Measurements from ENCODE around the gene LMF2.
"Not testable (repeated sequence)": the region's sequence is repeated elsewhere in the genome, so short reads cannot be mapped to it uniquely, and the experiment has no call there.

Gene LMF2

GRCh38 chr22:50536226-50536625 lies 28.7 kb upstream of the LMF2 start:
- intact Hi-C loops (cut with DNase I), result no loop called here
- no peak for DNase-seq

DNA sequence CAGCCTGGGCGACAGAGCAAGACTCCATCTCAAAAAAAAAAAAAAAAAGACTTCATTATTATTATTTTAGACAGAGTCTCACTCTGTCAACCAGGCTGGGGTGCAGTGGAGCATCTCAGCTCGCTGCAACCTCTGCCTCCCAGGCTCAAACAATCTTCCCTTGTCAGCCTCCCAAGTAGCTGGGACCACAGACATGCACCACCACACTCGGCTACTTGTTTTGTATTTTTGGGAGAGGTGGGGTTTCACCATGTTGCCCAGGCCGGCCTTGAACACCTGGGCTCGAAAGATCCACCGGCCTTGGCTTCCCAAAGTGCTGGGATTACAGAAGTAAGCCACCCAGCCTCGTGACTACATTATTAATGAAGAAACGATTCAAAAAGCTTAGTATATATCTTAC lies 27.6 kb upstream of the LMF2 start:
- DNase-seq, result peak in 1 of 10 donors; percentile 1
- intact Hi-C loops (cut with DNase I), result no loop called here

DNA sequence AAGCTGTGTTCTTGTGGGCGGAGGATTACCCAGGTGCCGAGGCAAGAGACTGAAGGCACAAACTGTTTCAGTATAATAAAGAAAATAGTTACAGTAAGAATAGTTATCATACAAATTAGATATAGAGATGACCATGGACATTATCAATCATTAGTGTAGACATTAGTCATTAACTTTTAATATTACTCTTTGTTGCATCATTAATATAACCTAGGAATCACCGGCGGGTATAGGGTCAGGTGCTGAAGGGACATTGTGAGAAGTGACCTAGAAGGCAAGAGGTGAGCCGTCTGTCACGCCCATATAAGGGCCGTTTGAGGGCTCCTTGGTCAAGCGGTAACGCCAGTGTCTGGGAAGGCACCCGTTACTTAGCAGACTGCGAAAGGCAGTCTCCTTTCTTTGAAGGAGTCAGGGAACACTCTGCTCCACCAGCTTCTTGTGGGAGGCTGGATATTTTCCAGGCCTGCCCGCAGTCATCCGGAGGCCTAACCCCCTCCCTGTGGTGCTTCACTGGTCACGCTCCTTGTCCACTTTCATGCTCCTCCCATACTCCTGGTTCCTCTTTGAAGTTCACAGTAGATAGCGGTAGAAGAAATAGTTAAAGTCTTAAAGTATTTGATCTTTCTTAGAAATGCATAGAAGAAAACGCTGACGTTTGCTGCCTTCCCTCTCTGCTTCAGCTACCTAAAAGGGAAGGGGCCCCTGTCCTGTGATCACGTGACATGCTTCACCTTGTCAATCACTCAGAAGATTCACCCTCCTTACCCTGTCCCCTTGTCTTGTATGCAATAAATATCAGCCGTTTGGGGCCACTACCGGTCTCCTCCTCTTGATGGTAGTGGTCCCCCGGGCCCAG lies 26.6 kb upstream of the LMF2 start:
- peak in 2 of 10 donors; percentile 31 to 80 for DNase-seq
- intact Hi-C loops (cut with DNase I), result not testable (repeated sequence)

DNA sequence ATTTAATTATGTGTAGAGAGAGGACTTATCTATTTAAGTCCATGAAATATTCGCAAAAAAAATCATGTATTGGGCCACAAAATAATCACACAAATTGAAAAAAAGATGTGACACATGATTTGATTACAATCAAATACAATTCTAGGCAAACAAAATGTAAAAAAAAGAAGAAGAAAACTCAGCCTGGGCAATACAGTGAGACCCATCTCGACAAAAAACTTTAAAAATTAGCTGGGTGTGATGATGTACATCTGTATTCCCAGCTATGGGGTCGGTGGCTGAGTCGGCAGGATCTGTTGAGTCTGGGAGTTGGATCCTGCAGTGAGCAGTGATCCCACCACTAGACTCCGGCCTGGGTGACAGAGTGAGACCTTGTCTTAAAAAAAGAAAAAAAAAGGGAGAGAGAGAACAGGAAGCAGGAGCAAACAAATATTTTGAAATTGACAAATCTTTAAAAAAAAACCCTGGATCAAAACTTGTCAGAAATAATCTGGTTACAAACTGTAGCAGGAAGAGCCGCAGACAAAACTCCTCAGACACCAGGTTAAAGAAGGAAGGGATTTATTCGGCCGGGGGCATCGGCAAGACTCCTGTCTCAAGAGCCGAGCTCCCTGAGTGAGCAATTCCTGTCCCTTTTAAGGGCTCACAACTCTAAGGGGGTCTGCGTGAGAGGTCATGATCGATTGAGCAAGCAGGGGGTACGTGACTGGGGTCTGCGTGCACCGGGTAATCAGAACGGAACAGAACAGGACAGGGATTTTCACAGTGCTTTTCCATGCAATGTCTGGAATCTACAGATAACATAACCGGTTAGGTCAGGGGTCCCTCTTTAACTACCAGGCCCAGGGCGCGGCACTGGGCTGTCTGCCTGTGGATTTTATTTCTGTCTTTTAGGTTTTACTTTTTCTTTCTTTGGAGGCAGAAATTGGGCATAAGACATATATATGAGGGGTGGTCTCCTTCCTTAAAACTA lies 25.6 kb upstream of the LMF2 start:
- DNase-seq, result peak in 2 of 10 donors; percentile 33 to 81
- intact Hi-C loops (cut with DNase I), result no loop called here

DNA sequence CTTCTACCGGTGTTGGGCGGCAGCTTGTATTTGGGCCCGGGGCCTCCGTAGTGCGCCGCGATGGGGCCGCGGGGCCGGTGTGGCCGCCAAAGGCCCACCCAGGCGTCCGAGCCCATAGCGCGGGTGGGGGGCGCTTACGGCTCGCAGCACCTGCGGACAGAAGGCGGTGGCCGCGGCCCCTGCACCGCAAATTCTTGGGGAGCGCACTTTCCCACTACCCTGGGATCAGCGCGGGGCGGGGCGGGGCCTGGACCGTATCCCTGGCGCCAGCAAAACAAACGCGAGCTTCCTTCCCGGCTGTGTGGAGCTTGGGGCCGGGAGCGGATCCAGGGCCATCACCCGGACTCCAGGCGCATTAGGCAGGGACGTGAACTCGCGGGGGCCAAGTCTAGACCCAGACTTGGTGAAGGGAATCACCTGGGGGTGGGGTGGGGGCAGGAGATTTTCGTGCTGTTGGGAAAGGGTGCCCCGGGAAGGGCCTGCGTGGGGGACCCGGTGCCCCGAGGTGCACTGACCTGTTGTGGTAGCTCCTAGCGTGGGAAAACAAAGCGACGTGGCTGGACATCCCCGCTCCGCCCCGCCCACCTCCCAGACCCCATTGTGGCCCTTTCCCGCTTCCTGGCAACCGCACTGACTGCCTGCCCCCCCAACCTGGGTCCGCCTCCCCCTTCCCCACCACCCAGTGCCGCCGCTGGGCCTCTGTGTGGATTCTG lies 24.6 kb upstream of the LMF2 start:
- intact Hi-C loops (cut with DNase I), result no loop called here

GRCh38 chr22:50531546-50531961 lies 24.1 kb upstream of the LMF2 start:
- intact Hi-C loops (cut with DNase I), result no loop called here
- DNase-seq, result peak in 2 of 10 donors; percentile 77 to 79

More for the DNA sequence above, 24.6 kb upstream of the LMF2 start:
- DNase-seq, result peak in 2 of 10 donors; percentile 64 to 88

DNA sequence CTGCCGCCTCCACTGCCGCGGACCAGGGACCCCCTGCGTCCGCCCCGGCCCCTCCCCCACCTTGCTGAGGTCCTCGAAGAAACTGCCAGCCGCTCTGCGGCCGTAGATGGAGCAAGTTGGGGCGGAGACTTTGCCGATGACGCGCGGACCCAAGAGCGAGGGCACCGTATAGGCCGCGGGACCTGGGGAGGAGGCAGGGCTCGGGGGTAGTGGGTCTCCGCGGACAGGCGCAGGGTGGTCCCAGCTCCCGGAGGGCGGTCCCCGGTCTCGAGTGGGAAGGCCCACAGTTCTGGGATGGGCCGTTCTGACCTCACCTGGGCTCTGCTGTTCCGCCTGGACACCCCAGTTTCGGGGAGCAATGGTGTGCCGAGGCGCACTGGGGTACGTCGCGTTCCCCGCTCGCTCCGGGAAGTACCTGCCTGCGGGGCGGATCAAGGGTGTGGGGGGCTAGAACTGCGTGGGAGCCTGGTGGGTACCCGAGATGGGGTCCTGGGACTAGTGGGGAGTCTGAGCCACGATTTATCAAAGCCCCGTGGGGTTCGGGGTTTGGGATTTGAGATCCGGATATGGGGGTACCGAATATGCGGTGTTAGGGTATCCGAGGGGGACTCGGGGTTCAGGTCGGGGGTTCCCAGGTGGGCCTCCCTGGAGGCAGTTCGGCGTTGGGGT lies 23.5 kb upstream of the LMF2 start:
- intact Hi-C loops (cut with DNase I), result no loop called here
- DNase-seq, result peak in 2 of 10 donors; percentile 72 to 81

- intact Hi-C loops (cut with DNase I), result no loop called here
- no peak for DNase-seq
Measured at GRCh38 chr22:50530580-50530876, 23.0 kb upstream of the LMF2 start.

DNA sequence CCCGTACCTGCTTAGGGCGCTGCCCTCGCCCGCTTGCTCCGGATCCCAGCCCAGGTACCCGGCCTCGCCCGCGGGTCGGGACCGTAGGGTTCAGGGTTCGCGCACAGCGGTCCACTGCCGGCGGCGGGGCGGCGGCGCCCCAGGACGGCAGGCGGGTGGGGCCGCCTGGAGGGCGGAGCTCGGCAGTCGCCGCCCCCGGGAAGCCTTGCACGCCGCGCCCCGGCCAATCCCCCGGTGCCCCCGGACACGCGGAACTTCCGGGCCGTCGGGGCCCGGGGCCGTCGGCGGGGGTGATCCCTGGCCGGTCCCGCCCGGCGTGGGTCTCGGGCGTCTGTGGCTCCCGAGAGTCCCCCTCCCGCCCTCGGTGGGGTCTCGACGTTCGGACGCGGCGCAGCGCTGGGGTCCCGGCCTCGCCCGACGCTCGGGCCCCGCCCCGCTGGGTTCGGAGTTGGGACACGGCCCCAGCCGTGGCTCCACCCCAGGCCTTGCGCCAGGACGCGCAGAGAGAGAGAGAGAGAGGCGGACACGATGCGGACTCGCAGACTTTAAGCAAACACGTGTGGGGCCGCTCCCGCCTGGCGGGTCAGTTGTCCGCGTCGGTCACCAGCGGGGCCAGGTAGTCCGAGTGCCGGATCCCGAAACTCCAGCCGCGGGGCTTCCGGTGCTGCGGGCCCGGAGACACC lies 22.5 kb upstream of the LMF2 start, which contains the start of gene TYMP:
Gene TYMP, minus strand, starts transcription at position 116 of the 683 bp plus-strand sequence. CDS start 303 bp downstream, outside the sequence.
- peak in 1 of 10 donors; percentile 87 for DNase-seq
- intact Hi-C loops (cut with DNase I), result no loop called here

DNA sequence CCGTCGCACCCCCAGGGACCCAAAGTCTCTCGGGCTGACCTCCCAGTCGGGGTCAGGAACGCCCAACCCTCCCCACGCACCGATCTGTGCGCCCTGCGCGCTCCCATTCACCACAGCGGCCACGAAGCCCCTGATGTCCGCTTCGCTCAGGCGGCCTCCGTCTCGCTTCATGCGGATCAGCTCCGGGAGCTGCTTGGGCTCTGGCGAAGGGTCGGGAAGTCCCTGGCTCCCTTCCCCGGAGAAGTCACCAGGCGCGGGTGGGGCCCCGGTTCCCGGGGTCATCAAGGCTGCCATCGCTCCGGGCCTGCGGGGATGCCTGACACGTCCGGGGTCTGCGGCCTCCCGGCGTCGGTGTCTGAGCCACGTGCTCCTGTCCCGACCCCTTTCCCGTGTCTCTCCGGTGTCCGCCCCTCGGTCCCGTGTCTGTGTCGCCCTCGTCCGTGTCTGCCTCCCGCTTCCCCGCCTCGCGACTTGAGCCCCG lies 22.0 kb upstream of the LMF2 start:
- DNase-seq, result peak in 1 of 10 donors; percentile 83
- intact Hi-C loops (cut with DNase I), result no loop called here

DNA sequence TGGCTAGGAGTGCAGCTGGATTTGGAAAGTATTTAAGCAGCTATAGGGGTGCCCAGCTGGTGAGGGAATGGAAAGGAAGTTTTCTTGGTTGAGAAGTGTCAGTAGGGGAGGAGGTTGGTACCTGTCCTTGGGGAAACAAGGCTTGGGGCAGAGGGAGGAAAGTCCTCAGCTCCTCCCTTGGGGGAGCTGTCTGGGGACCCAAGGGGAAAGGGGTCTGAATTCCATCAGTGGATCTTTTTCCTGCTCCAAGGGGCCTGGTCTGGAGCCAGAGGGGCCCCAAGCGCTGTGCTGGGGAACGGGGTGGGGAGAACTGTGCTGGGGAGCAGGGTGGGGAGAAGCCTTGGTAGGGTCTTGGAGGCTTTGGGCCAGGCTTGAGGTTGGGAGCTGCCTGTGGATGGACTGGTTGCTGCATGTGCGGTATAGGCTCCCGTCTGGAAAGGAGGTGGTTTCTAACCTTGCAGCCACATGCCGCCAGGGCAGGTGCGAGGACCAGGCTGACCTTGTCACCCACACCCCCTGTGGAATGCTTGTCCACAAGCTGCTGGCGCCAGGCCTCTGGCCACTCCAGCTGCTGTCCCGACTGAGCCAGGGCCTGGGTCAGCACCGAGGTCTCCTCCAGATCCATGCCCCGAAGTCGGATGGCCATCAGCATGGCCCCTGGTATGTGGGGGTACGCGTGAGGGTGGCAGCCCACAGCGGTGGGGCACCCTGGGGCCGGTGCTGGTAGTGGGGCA lies 21.3 kb upstream of the LMF2 start:
- intact Hi-C loops (cut with DNase I), result no loop called here
- DNase-seq, result peak in 2 of 10 donors; percentile 40 to 78

- DNase-seq, result peak in 2 of 10 donors; percentile 22 to 55
- intact Hi-C loops (cut with DNase I), result loop anchor here (2.0 kb wide), 1 partner anchor 35 kb away; the partner anchor contains the start of gene SYCE3
Measured at GRCh38 chr22:50527921-50528681, 20.6 kb upstream of the LMF2 start.

- DNase-seq, result peak in 3 of 10 donors; percentile 22 to 88 (median 87)
- intact Hi-C loops (cut with DNase I), result loop anchor here (2.0 kb wide), 1 partner anchor 36 kb away; the partner anchor contains the start of gene SYCE3
Measured at GRCh38 chr22:50526834-50527801, 19.6 kb upstream of the LMF2 start.

- intact Hi-C loops (cut with DNase I), result loop anchor here (2.0 kb wide), 1 partner anchor 37 kb away; the partner anchor contains the start of gene SYCE3
- DNase-seq, result peak in 8 of 10 donors; percentile 47 to 95 (median 68)
Measured at GRCh38 chr22:50526108-50526833, 18.8 kb upstream of the LMF2 start.

DNA sequence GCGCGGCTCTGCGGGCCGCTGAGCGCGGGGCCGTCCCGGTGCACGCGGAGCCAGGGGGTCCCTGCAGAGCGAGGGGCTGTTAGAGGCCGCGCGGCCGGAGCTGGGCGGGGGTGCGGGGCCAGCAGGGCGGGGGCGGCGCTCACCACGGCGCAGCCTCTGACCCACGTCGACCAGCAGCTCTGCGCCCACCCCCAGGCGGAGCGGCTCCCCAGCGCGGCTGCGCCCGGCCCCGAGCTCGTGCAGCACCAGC lies 18.3 kb upstream of the LMF2 start:
- DNase-seq, result peak in 4 of 10 donors; percentile 64 to 91 (median 66)
- intact Hi-C loops (cut with DNase I), result loop anchor here (1.0 to 2.0 kb wide), 3 partner anchors 17 to 57 kb away; partner anchors contain the start of genes CHKB, NCAPH2 and SYCE3
